Stimulated activated CD4-positive, alpha-beta T cell treated with anti-CD3 and anti-CD28 coated beads, Interleukin-2, amount 100 ng/mL, for 48 hours (primary cell): Measurements from ENCODE around the gene PIGN.

ENCODE experiments used
- DNase-seq, 2 donors: peaks; one replicate each; pipeline ENCODE4 v3.0.0-alpha.2; 2020

The PIGN gene

DNA sequence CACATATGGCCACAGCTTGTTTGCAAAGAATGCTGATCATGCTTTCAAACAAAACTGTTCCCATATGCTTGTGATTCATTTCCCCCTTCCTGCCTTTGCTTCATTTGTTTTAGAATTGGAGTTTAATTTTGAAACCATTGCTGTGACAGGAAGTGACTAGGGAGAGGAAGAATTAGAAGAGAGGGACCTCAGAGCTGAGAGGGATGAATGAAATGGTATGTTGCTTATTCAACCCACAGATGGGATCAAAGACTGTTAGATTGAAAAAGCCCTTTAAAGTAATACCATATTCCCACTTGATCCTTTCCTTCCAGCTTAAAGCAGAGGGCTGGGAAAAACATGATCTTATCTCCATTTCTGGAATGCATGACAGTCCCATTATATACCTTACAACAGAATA, 187.9 kb downstream of the PIGN start:
- no peak for DNase-seq

DNA sequence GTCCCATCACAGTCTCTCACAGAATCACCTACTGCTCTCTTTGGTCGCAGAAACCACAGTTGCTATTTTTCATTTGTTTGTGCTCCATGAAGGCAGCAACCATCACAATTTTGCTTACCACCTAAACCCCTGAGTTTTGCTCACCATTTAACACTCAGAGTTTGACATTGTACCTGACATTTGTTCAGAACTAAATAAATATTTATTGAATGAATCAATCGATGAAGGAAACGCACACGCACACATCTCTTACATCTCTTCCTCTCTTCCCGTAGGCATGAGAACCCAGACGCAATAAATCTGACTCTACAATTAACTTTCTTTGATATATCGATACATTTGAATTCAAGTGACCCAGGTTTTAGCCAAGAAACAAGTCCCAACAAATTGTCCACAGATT, 188.5 kb downstream of the PIGN start:
- no peak for DNase-seq

DNA sequence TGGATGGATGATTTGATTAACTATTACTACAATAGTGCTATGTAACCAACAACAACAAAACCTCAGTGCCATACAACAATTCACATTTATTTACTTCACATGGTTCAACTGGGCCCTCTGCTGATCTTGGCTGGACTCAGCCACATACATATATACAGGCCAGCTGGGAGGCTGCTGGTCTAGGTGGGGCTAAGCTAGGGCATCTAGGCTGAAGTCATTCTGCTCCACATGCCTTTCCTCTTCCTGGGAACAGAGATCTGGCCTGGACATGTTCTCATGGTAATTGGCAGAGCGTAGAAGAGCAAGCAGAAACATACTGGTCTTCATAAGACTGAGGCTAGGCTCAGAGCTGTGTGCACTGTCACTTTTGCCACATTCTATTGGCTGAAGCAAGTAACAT, 191.2 kb downstream of the PIGN start:
- no peak for DNase-seq

DNA sequence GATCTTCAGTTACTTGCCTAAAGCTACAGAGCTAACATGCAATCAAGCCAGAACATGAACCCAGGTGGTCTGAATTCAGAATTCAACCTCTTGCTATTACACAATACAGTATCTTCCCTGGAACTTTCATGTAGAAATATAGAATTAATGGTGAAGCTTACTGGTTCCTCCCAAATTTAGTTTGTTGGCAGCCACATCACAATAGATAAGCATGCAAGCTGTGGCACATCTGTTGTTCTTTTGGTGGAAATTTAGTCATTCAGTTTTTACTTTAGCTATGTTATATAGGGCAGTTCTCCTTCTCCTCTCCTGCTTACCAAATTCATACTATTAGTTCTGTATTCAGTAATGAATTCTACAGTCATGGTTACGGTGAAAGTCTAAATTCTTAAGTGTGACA, 193.0 kb downstream of the PIGN start:
- no peak for DNase-seq

DNA sequence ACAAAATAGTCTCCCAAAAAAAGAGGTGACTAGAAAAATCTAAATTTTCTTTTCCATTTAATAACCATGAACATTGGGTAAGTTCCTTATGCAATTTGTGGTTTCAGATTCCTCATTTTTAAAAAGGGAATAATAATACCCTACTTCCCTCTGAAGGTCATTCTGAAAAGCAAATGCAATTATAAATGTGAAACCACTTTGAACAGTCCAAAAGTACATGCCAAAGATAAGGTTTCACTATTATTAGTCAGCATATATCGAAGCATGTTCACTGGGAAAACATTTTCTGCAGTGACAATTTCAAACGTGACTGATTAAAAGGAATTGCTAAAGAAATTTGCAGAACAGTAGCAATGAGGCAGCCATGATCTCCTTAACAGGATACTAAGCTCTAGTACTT, 193.9 kb downstream of the PIGN start:
- no peak for DNase-seq

DNA sequence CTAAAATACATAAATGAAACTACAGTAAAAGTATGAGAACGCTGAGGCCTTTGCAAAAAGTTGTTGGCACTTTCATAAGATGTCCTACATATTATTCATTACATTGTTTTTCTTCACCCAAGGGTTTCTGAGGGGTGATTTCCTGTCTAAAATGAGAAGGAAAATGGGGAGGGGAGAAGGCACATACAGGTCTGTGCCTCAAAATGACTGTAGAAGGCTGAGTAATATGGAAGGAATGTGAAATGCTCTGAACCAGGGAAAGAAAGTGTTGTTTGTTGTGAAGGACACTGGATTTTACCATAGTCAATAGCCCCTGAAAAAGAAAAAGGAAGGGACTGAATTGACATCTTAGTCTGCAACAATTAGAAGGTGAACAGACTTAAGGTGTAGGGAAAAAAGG, 194.6 kb downstream of the PIGN start:
- no peak for DNase-seq

DNA sequence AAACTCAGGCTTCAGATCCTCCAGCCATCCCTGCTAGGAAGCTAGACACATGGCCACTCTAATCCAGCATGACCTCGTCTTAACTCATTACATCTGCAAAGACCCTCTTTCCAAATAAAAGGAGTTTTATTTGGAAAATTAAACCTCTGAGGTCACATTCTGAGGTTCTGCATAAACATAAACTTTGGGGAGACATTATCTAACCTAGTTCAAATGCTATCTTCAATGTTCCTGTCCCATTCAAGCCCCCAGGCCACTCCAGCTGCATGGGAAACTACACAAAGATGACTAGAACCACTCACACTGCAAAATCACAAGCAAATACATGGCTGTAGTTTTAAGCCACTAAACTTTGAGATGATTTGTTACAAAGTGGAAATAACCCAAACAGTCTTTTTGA, 195.0 kb downstream of the PIGN start:
- DNase-seq = no peak

DNA sequence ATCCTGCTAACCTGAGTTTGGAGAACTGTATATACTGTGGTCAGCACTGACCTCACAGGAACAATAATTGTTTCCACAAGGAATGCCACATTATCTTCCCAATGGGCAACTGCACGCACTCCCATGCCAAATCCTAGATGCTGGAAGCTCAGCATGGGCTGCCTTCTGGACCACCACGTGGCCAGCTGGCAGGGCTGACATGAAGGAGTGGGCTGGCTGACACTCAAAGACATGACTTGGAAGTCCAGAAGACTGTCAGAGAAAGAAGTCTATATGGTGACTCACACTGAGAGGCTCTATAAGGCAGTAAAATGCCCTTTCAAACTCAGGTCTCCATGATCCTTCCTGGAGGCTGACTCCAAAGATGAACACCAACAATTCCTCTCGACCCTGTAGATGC, 195.7 kb downstream of the PIGN start:
- no peak for DNase-seq
